Tibial nerve (tissue), 4 donors: ENCODE data around the gene ASAP3.

Experiments used
- EP300 ChIP-seq, 2 donors: sonication (generic); formaldehyde crosslinking; IDR thresholded peaks; one replicate each; pipeline ENCODE4 v1.6.1; 2017; ENCODE audit warnings: antibody characterized with exemption in 2 of 2, mild to moderate bottlenecking in 1 of 2
- TF ChIP-seq, protein P1 (sequence below), 5 experiments: fragments of 200-600 bp in 3 of 5; fragments of 450-650 bp in 2 of 5; sonication (generic) in 3 of 5; IDR thresholded peaks; one replicate each; pipeline ENCODE4 v1.5.1; 2016 to 2019; ENCODE audit warnings: antibody characterized with exemption in 5 of 5, mild to moderate bottlenecking in 3 of 5, moderate library complexity in 2 of 5

DNA sequence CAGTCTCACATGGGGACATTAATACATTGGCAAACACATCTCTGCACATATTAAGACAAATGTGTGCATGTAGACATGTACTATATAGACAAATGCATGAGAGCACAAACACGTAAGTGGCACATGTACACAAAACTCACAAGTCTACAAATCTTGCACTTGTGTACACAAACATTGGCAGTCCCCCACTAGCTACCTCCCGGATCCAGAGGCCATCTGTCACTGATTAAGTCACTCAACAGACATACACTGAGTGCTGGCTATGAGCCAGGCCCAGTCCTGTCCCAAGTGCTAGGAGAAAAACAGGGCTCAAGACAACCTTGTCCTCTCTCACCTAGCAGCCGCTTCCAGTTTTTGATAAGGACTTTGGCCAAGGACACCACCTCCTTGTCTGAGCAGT, 66.4 kb downstream of the ASAP3 start:
- TF ChIP-seq, protein P1, sequence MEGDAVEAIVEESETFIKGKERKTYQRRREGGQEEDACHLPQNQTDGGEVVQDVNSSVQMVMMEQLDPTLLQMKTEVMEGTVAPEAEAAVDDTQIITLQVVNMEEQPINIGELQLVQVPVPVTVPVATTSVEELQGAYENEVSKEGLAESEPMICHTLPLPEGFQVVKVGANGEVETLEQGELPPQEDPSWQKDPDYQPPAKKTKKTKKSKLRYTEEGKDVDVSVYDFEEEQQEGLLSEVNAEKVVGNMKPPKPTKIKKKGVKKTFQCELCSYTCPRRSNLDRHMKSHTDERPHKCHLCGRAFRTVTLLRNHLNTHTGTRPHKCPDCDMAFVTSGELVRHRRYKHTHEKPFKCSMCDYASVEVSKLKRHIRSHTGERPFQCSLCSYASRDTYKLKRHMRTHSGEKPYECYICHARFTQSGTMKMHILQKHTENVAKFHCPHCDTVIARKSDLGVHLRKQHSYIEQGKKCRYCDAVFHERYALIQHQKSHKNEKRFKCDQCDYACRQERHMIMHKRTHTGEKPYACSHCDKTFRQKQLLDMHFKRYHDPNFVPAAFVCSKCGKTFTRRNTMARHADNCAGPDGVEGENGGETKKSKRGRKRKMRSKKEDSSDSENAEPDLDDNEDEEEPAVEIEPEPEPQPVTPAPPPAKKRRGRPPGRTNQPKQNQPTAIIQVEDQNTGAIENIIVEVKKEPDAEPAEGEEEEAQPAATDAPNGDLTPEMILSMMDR (IDR thresholded peaks at IDR 0.05) = no peak
- no peak for TF ChIP-seq EP300 (IDR thresholded peaks at IDR 0.05)
